ENCODE data around the gene OR2V2.

OR2V2 gene

DNA sequence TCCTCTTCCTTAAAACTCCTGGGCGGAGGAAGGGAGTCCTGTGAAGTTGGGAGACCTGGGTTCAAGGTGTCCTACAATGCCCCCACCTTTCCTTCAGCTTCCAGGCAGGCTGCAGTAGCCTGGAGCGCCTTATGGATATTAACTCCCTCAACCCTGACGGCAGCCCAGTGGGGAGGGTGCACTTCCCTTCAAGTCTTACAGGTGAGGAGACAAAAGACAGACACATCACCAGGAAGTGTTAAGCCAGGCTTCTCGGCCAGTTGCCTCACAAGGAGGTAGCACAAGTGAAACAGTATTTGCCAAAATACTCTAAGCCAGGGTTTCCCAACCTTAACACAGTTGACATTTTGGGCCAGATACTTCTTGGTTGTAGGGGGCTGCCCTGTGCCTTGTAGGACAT is 53.4 kb downstream of the OR2V2 start:
- no peak for DNase-seq (ENCODE audit: low read depth)
- TF ChIP-seq, protein P1, sequence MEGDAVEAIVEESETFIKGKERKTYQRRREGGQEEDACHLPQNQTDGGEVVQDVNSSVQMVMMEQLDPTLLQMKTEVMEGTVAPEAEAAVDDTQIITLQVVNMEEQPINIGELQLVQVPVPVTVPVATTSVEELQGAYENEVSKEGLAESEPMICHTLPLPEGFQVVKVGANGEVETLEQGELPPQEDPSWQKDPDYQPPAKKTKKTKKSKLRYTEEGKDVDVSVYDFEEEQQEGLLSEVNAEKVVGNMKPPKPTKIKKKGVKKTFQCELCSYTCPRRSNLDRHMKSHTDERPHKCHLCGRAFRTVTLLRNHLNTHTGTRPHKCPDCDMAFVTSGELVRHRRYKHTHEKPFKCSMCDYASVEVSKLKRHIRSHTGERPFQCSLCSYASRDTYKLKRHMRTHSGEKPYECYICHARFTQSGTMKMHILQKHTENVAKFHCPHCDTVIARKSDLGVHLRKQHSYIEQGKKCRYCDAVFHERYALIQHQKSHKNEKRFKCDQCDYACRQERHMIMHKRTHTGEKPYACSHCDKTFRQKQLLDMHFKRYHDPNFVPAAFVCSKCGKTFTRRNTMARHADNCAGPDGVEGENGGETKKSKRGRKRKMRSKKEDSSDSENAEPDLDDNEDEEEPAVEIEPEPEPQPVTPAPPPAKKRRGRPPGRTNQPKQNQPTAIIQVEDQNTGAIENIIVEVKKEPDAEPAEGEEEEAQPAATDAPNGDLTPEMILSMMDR (IDR thresholded peaks at IDR 0.05; ENCODE audit: control insufficient read depth, extremely low read depth, insufficient read depth): no peak
- no peak overlapping the region for H3K4me3 ChIP-seq (ENCODE audit: low read depth, low read length)

DNA sequence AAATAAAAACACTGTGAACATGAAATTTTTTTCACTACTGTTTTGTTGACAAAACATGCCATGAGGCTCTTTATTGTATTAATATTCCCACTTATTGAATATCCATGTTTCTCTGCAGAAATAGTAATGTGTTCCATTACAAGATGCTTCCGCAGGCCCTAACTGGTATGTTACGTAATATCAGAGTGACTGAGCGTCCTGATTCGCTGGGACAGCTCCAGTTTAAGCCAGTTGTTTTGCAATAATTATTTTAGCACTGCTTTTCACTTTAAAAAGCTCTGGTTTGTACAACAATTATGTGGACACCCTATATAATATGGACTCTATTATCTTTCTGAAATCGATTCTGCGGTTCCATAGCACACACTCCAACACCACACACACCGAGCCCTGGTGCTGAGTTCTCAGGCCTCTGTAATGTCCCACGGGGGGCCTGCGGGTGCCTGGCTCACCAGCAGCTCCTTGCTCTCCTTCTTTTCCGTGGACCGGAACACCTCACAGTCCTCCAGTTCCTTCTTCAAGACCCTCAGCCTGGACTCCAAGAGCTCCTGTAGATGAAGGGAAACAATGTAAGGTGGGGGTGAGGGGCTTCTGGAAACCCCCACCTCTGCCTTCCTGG is 55.8 kb downstream of the OR2V2 start:
- no peak for DNase-seq (ENCODE audit: low read depth)
- TF ChIP-seq, protein P1 (IDR thresholded peaks at IDR 0.05; ENCODE audit: control insufficient read depth, extremely low read depth, insufficient read depth): no peak
- H3K4me3 ChIP-seq (ENCODE audit: low read depth, low read length): no peak overlapping the region

- no peak overlapping the region for H3K4me3 ChIP-seq (ENCODE audit: low read depth, low read length)
- no peak for DNase-seq (ENCODE audit: low read depth)
These were observed 56.4 kb downstream of the OR2V2 start for GRCh38 chr5:181203777-181204112.

DNA sequence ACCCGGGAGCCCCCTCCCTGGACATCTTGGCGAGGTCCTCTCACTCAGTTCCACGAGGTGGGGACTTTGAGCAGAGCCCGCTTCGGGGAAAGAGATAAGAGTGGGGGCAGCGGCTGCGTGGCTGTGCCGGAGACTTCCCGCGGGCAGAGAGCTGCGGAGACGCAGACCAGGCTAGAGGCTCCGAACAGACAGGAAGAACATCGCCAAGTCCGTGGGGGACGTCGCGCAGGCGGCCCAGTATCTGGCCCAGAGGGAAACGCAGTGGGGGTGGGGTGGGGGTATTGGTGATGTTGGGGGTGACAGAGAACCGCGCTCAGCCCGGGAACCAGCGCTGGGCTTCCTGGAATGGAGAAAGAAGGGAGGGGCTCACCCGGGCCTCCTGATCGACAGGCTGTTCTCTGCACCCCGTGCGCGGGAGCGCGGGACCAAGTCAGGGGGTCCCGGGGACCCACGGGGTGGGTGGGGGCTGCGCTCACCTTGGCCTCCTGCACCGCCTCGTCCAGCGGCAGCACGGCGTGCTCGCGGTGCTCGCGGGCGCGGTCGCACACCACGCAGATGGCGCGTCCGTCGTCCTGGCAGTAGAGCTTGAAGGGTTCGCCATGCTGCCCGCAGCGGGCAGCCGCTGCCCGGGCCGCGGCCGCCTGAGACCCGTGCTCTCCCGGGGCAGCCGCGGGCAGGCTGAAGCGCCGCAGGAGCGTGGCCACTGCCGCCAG is 56.9 kb downstream of the OR2V2 start:
- DNase-seq (ENCODE audit: low read depth): no peak
- H3K4me3 ChIP-seq (ENCODE audit: low read depth, low read length): peak overlapping the region; percentile 57
- TF ChIP-seq, protein P1 (IDR thresholded peaks at IDR 0.05; ENCODE audit: control insufficient read depth, extremely low read depth, insufficient read depth): no peak

More at GRCh38 chr5:181203777-181204112, 56.4 kb downstream of the OR2V2 start:
- TF ChIP-seq, protein P1 (IDR thresholded peaks at IDR 0.05; ENCODE audit: control insufficient read depth, extremely low read depth, insufficient read depth): no peak

GRCh38 chr5:181204826-181205760 is 57.7 kb downstream of the OR2V2 start, which contains the start of gene TRIM7:
TSS of gene TRIM7 (minus strand) at chr5:181205196. CDS start at chr5:181205110, 86 bp downstream.
- TF ChIP-seq, protein P1 (IDR thresholded peaks at IDR 0.05; ENCODE audit: control insufficient read depth, extremely low read depth, insufficient read depth): no peak
- DNase-seq (ENCODE audit: low read depth): no peak
- H3K4me3 ChIP-seq (ENCODE audit: low read depth, low read length): peak within 1 kb of the TSS; percentile 57

DNA sequence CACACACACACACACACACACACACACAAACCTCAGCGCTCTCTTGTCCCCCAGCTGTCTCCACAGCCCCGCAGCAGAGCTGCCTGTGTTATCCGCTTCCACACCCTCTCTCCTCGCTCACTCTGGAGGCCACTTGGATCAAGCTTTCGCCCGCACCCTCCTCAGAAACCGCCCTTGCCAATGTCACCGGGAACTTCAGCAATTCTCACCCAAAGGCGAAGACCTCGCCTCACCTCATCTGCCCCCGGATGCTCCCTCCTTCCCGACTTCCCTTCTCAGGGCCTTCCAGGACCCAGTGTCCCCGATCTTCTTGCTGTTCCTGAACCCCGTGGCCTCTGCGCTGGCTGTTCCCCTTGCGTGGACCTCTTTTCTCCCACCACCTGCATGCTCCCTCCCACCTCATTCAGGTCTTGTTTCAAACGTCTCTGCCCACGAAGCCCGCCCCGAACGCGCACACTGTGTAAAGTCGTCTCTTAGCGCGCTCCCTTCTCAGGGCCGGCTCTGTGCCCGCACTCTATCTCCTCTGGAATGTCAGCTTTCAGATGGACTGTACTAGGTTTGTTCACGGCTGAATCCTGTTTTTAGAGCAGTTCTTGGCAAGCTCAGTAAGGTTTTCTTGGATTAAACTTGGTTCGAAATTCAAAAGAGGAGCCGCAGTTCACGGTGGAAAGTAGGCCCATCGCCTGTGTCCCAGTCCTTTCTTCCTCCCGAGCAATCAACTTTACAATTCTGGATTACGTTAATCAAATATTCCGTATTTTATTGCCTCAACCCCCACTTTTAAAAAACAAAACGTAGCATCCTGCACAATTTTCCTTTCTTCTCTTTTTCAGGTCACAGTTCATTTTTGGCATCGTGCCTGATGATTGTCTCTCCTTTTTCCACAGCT is 58.6 kb downstream of the OR2V2 start:
- DNase-seq (ENCODE audit: low read depth): no peak
- H3K4me3 ChIP-seq (ENCODE audit: low read depth, low read length): peak overlapping the region; percentile 57
- TF ChIP-seq, protein P1 (IDR thresholded peaks at IDR 0.05; ENCODE audit: control insufficient read depth, extremely low read depth, insufficient read depth): no peak
